ENCODE results near the gene SHMT2.

Gene SHMT2

DNA sequence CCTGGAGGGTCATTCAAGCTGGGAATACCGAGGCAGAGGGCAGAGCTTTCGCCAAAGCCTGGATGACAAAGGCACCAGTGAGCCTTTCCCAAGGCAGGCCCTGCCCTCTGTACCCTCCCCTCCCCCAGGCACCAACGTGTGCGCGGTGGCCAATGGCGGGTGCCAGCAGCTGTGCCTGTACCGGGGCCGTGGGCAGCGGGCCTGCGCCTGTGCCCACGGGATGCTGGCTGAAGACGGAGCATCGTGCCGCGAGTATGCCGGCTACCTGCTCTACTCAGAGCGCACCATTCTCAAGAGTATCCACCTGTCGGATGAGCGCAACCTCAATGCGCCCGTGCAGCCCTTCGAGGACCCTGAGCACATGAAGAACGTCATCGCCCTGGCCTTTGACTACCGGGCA is 44.1 kb upstream of the SHMT2 start:
- no peak overlapping the region for H3K4me3 ChIP-seq (ENCODE audit: low read depth, low read length)
- no peak for DNase-seq (ENCODE audit: low read depth)
- TF ChIP-seq, protein P1, sequence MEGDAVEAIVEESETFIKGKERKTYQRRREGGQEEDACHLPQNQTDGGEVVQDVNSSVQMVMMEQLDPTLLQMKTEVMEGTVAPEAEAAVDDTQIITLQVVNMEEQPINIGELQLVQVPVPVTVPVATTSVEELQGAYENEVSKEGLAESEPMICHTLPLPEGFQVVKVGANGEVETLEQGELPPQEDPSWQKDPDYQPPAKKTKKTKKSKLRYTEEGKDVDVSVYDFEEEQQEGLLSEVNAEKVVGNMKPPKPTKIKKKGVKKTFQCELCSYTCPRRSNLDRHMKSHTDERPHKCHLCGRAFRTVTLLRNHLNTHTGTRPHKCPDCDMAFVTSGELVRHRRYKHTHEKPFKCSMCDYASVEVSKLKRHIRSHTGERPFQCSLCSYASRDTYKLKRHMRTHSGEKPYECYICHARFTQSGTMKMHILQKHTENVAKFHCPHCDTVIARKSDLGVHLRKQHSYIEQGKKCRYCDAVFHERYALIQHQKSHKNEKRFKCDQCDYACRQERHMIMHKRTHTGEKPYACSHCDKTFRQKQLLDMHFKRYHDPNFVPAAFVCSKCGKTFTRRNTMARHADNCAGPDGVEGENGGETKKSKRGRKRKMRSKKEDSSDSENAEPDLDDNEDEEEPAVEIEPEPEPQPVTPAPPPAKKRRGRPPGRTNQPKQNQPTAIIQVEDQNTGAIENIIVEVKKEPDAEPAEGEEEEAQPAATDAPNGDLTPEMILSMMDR (IDR thresholded peaks at IDR 0.05; ENCODE audit: insufficient read depth, low read depth, low read length, missing control alignments) = no peak

DNA sequence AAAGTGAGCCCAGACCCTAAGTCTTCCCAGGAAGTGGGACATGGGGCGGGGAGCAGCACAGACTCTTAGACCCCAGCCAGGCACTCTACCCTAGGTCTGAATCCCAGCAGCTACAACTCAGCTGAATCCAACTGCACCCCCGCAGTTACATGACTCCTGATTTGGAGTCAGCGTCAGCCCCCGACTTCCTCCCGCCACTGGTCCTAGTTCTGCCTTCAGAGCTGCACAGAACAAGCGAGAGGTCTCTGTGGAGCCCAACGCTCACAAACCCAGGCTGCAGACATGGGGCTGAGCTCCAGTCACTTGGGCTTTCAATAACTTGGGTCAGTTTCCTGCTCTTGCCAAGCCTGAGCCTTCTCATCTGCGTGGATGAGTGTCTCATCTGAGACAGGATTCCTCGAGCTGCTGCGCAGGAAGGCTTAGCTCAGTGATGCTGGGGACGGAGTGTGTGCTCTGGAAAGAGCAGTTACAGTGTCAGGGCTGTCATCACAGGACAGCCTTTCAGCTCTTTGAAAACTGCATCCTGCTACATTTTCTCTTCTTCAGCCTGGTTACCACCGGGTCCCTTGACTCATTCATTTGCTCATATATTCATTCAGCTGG is 43.5 kb upstream of the SHMT2 start:
- no peak for DNase-seq (ENCODE audit: low read depth)
- H3K4me3 ChIP-seq (ENCODE audit: low read depth, low read length) = no peak overlapping the region
- TF ChIP-seq, protein P1 (IDR thresholded peaks at IDR 0.05; ENCODE audit: insufficient read depth, low read depth, low read length, missing control alignments) = no peak

DNA sequence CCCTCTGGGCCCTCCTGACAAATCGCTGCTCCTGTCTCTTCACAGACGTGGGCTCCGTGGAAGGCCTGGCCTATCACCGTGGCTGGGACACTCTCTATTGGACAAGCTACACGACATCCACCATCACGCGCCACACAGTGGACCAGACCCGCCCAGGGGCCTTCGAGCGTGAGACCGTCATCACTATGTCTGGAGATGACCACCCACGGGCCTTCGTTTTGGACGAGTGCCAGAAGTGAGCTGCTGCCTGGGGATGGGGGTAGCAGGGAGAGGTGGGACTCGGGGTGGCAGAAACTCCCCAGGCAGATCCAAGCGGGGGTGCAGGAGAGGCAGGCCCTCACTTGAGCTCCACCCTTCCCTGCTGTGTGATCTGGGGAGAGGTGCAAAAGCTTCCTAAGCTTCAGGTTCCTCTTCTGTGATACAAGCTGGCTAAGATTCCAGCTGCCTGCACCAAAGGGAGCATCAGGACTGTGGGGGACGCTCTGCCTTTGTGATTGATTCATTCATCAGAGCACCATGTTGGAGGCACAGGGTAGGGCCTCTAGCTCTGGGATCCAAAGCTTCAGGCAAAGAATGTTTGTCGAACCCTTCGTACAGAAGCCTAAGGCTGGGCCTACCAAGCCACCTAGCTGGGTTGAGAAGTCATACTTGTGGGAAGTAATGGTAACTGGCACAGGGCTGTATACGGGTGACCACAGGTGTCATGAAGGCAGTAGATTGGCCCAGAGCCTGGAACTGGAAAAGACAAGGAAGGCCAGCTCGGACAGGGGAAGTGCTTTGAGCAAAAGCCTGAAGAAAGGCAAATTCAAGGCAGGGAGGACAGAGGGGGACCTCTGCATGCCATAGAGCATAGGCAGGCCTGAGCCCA is 42.1 kb upstream of the SHMT2 start:
- no peak overlapping the region for H3K4me3 ChIP-seq (ENCODE audit: low read depth, low read length)
- no peak for DNase-seq (ENCODE audit: low read depth)
- TF ChIP-seq, protein P1 (IDR thresholded peaks at IDR 0.05; ENCODE audit: insufficient read depth, low read depth, low read length, missing control alignments) = no peak

DNA sequence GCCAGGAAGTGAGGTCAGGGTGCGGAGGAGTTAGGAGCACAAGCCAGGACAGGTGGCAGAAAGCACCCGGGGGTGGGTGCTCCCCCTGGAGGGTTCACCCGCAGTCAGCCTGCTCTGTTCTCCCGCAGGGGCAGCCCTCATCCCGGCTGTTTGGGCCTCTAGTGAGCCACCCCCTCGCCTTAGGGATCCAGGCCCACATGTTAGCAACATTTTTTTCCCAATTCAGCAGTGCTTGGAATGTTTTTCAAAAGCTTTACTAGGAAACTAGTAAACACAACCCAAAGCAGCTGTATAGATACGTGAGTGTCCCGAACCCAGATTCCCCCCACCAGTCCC is 41.5 kb upstream of the SHMT2 start:
- TF ChIP-seq, protein P1 (IDR thresholded peaks at IDR 0.05; ENCODE audit: insufficient read depth, low read depth, low read length, missing control alignments) = no peak
- H3K4me3 ChIP-seq (ENCODE audit: low read depth, low read length) = no peak overlapping the region
- no peak for DNase-seq (ENCODE audit: low read depth)

DNA sequence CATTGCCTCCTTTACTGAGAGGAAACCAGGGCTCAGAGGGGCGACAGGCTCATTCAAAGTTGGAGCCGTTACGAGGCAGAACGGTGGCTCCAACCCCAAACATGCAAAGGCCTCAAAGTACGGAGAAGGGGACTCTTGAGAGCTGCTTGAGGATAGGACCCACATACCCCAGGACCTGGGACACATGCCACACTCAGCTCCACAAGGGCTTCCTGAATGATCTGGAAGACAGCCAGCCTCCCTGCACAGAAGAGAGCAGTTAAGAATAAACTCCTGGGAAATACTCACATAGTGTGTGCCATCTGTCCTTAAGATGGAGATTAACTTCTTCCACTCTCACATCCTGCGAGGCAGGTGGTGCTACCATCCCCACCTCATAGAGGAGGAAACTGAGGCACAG is 39.5 kb upstream of the SHMT2 start:
- H3K4me3 ChIP-seq (ENCODE audit: low read depth, low read length) = no peak overlapping the region
- DNase-seq (ENCODE audit: low read depth) = no peak

DNA sequence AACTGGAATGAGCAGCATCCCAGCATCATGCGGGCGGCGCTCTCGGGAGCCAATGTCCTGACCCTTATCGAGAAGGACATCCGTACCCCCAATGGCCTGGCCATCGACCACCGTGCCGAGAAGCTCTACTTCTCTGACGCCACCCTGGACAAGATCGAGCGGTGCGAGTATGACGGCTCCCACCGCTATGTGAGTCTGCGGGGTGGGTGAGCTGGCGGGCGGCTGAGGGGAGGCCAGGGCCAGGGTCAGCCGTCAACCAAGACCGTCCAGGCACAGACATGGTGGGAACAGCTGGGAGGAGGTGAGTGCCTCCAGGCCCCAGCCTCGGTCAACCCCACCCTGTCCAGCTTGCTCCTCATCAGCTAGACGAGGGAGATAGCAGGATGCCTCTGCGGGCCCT is 38.7 kb upstream of the SHMT2 start:
- H3K4me3 ChIP-seq (ENCODE audit: low read depth, low read length) = no peak overlapping the region
- TF ChIP-seq, protein P1 (IDR thresholded peaks at IDR 0.05; ENCODE audit: insufficient read depth, low read depth, low read length, missing control alignments) = no peak
- DNase-seq (ENCODE audit: low read depth) = no peak

More for the DNA sequence above, 39.5 kb upstream of the SHMT2 start:
- TF ChIP-seq, protein P1 (IDR thresholded peaks at IDR 0.05; ENCODE audit: insufficient read depth, low read depth, low read length, missing control alignments) = no peak
